DMS153 (cell line): ENCODE measurements around the gene RNF152.

ENCODE experiments used
- DNase-seq: peaks from one replicate; lab custom pipeline; 2025; lab: John Stamatoyannopoulos, UW

RNF152 gene

GRCh38 chr18:61892683-61893308, at the start of gene RNF152:
RNF152 (minus strand) TSS chr18:61893007; CDS start chr18:61816463, 76,544 bp downstream.
- DNase-seq, result no peak

- no peak for DNase-seq
Observed at GRCh38 chr18:61941948-61942471, 49.2 kb upstream of the RNF152 start.

GRCh38 chr18:61939046-61939674, 46.4 kb upstream of the RNF152 start:
- DNase-seq, result no peak

DNA sequence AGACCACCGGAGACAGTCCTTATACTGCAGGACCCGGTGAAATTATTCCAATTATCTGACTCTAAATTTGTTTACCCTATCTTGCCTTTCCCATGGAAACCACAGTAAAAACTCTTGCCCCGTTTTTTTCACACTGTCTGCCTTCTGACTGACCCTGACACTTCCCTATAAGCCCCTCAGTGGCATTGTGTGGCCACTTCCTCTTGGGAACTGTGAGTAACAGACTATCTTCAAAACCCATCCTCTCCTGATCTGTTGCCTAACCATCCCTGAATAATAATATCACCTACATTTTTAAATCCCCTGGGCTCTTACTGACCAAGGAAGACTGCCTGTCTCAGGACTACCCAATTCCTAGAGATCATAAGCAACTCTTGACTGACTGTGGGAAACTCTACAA, 42.6 kb upstream of the RNF152 start:
- DNase-seq, result no peak

GRCh38 chr18:61931654-61932379, 39.0 kb upstream of the RNF152 start:
- DNase-seq, result no peak

DNA sequence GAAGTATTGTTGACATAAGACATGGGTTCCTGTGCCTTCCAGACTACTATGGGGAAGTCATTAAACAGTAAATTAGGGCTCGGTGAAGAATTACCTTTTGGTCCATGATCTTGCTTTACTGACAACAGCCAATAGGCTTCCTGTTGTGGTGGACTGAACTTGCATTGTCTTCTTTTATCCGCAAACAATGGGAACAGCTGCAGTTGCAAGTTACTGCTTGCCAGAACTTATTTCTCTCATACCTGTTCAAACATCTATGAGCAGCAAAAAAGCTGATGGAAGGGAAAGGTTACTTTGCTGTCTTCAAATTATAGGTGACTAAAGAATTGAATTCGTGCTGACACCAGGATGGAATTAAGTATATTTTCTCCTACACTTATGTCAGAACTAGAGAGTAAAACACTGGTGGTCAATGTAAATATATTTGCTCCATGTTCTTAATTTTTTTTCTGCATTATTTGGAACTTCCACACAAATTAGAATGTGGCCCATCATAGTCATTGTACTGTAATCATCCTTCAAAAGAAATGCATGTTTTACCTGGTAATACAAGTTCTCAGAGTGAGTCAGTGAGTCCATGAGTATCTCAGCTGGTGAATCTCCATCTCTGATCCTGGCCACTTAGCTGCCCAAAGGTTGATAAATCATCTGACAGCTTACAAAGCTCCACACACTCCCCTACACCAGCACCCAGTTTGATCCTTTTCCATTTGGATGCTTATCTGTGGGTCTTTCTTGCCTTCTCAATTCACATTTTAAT, 37.3 kb upstream of the RNF152 start:
- DNase-seq, result peak; percentile 92

- DNase-seq, result no peak
Observed at GRCh38 chr18:61926532-61926931, 33.7 kb upstream of the RNF152 start.

- no peak for DNase-seq
Observed at GRCh38 chr18:61924550-61924949, 31.7 kb upstream of the RNF152 start.

GRCh38 chr18:61922435-61922834, 29.6 kb upstream of the RNF152 start:
- DNase-seq, result no peak

DNA sequence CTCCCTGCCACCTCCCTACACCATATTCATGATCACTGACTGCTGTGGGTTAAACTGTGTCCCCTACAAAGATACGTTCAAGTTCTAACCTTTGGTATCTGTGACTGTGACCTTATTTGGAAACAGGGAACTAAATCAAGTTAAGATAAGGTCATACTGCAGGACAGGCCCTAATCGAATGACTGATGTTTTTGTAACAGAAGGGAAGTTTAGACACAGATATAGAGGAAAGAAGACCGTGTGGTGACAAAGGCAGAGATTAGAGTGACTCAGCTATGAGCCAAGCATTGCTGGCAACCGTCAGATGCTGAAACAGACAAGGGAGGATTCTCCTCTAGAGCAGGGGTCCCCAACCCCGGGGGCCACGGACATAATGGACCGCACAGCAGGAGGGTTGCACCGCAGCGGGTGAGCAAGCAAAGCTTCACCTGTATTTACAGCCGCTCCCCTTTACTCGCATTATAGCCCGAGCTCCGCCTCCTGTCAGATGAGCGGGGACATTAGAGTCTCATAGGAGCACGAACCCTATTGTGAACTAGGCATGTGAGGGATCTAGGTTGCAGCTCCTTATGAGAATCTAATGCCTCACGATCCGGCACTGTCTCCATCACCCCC, 28.9 kb upstream of the RNF152 start:
- no peak for DNase-seq

- no peak for DNase-seq
Observed at GRCh38 chr18:61917818-61918217, 25.0 kb upstream of the RNF152 start.

DNA sequence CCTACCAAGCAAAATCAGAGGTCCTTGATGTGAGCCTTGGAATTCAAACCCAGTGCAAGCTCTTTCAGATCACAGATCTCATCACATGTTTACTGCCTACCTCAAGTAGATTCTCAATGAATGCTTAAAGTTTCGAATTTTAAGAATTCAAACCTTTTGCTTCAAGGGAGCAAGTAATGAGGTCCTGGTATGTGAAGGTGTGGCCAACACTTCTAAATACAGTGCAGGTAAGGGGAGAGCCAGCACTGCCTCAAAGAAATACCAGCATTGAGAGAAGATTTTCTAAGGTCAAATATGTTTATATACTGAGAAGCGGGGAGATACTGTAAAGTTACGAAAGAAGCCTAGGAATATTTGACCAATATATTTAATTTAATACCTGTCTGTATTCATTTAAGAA, 19.7 kb upstream of the RNF152 start:
- DNase-seq, result no peak

DNA sequence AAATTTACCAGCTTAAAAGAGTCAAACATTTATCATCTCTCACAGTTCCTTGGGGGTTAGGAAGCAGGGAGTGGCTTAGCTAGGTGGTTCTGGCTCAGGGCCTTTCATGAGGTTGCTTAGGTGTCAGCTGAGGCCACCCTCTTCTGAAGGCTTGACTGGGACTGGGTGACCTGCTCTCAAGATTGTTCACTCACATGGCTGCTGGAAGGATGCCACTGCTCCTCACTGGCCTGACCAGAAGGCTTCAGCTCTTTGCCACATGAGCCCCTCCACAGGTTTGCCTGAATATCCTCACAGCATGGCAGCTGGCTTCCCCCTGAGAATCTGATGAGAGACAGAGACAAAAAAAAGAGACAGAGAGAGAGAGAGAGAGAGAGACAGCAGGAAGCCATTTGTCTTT, 17.3 kb upstream of the RNF152 start:
- DNase-seq, result no peak

- DNase-seq, result no peak
Observed at GRCh38 chr18:61908661-61909060, 15.9 kb upstream of the RNF152 start.

DNA sequence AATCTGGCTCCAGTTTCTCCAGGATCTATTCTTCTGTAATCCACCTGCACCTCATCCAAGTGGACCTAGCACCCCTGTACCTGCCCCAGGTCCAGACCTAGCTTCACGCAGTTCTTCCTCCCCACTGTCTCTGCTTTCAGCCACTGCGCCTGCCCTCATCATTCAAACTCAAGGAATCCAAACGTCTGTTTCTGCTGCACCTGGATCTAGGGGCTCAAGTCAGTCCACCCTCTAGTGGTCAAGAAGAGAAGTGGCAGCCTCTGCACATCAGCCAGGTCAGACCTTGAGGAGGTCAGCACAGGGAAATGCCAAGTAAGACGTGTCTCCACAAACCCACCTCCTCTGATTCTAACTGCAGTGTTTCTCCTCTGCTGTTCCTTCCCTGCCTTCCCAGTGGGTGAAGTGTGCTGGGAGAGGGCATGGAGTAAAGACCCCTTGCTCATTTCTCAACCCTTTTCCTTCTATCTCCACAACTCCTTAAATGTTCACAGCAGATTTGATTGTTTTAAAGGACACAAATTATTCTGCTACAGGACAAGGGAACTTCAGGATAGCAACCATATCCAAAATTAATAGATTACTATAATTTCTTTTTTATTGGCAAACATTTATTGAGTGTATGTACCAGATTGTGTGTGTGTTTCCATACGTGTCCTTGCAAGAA, 8.6 kb upstream of the RNF152 start:
- DNase-seq, result peak; percentile 43

DNA sequence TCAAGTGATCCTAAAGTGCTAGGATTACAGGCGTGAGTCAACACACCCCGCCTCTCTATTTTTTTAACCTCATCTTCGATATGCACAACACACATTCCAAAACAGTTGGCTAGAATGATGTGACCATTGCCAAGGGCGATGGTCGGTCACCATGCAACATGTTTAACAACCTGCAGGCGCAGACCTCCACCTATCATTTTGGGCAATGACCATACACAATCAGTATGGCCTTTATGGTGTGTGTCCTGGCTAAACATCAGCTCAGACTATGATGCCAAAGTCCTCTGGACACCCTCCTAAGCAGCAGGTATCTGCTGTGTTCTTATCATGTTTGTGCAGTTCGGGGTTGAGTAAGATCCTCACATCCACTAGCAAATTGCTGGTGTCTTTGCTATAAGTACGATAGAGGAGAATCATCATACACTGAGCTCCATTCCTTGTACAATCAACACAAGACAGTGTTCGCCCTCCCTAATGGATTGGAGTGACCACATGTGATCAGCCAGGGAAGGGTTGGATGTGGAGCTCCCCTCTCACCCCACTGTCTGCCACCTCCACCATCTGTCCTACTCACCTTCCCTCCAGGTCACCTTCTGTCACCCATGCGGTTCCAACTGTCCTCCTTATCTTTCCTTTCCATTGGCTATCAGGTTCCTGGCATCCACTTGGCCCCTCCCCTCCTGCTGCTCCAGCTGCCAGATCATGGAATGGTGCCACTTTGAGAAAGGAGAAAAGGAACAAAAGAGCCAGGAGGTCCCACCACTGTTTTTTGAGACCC, 7.9 kb upstream of the RNF152 start:
- DNase-seq, result no peak

GRCh38 chr18:61898640-61899101, 5.9 kb upstream of the RNF152 start:
- peak; percentile 3 for DNase-seq

GRCh38 chr18:61896757-61897156, 4.0 kb upstream of the RNF152 start:
- no peak for DNase-seq

GRCh38 chr18:61896118-61896517, 3.3 kb upstream of the RNF152 start:
- DNase-seq, result no peak

GRCh38 chr18:61894751-61895524, 2.1 kb upstream of the RNF152 start:
- DNase-seq, result no peak
